GM18502 (cell line): Measurements from ENCODE around the gene ZNF544.
"Not testable (repeated sequence)": the region's sequence is repeated elsewhere in the genome, so short reads cannot be mapped to it uniquely, and the experiment has no call there.

ENCODE experiments used
- ATAC-seq: cut with Tn5 transposase; IDR thresholded peaks from one replicate; pipeline ENCODE4 v1.9.1; 2021; ENCODE audit warnings: mild to moderate bottlenecking; ENCODE audit not compliant: unreplicated experiment, poor library complexity

Gene ZNF544

DNA sequence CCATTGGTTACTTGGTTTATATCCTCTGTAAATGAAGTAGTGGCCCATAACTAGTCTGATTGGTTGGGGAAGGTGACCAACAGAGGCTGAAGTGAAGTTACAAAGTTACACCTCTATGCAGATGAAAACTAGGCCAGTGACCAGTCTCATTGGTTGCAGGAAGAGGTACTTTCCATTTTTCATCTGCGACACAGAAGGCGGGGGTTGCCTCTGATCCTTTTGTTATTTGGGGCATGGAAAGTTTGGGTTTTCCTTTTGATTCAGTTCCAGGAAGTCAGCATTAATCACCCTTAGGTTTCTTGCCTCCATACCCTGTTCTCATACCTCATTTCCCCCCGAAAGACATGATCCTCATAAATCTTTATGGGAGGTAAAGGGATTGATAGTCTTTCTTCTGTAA, 20.2 kb downstream of the ZNF544 start:
- no peak for ATAC-seq

DNA sequence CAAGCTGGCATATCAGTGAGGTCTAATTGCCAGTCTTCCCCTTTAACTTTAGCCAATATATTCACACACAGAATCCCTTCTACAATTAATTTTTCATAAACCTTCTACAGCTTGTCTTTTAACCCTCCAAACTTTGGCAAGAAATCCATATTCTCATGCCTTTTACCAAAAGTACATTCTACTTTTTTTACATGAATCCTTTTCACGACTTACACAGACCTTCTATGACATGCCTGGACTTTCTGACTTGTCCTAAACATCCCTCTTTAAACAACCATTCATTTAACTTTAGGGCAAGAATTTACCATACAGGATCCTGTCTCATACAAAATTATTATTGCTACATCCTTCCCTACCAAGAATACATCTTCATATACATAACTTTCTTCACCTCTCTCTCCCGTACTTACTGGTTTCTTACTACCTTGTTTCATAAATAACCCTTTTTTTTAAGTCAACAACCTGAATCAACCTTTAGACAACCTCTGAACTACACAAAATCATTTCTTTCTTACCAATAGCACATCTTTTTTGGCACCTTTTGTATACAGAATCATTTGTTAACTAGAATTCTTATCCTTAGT, 23.5 kb downstream of the ZNF544 start:
- no peak for ATAC-seq

DNA sequence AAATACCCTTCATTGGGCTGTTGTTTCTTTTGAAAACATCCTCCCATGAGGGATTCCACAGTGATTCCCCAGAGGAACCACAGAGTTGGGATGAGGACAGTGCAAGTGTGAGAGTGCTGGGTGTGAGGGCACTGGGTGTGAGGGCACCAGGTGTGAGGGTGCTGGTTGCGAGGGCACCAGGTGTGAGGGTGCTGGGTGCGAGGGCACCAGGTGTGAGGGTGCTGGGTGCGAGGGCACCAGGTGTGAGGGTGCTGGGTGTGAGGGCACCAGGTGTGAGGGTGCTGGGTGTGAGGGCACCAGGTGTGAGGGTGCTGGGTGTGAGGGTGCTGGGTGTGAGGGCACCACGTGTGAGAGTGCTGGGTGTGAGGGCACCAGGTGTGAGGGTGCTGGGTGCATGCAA, 29.5 kb downstream of the ZNF544 start:
- not testable (repeated sequence) for ATAC-seq

- ATAC-seq = no peak
These were observed 32.9 kb downstream of the ZNF544 start for GRCh38 chr19:58261600-58261967.

- ATAC-seq = no peak
These were observed 33.5 kb downstream of the ZNF544 start for GRCh38 chr19:58261968-58262921.

- ATAC-seq = no peak
These were observed 34.2 kb downstream of the ZNF544 start for GRCh38 chr19:58262922-58263296.

- ATAC-seq = no peak
These were observed 36.4 kb downstream of the ZNF544 start for GRCh38 chr19:58265100-58265499.

GRCh38 chr19:58268344-58268743, 39.6 kb downstream of the ZNF544 start:
- ATAC-seq = no peak

- no peak for ATAC-seq
These were observed 46.1 kb downstream of the ZNF544 start for GRCh38 chr19:58274771-58275201.

- ATAC-seq = no peak
These were observed 46.9 kb downstream of the ZNF544 start for GRCh38 chr19:58275564-58275963.

DNA sequence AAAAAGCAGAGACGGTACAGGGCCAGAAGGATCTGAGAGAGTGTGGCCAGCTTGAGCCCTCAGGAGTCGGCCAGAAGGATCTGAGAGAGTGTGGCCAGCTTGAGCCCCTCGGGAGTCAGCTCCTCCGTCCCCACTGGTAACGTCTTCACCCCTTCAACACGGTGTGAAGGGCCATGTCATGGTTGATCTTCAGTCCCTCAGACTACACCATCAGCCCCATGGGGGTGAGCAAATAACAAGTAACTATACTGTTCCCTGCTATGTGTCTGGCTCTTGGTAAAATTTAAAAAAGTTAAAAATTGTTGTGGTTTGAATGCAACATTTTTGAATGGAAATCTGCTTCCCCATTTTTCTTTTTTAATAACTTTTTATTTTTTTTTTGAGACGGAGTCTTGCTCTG, 48.5 kb downstream of the ZNF544 start:
- ATAC-seq = no peak

DNA sequence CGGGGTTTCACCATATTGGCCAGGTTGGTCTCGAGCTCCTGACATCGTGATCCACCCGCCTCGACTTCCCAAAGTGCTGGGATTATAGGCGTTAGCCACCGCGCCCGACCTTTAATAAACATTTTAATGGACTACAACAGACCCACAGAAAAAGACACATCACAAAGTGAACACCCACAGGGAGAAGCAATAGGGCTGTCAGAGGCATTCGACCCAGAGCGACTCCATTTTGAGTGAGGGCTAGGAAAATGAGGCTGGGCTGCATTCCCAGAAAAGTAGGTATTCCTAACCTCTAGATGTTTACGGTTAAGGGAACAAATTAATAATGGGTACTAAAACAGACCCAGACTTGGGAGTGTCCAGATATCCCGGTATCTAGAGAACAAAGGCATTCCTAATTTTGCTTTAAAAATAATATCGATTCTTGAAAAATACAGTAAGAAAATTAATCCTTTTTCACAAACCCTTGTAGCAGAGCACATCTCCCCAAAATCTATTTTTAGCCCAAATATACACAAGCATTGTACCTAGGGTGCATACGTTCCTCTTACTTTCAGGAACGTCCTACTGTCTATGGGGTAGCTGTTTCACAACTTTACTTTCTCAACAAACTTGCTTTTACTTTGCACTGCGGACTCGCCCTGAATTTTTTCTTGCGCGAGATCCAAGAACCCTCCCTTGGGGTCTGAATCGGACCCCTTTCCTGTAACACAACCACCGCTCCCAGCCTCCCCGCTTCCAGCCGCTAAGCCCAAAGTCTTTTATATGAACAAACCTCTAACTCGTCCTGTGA, 49.2 kb downstream of the ZNF544 start:
- no peak for ATAC-seq

DNA sequence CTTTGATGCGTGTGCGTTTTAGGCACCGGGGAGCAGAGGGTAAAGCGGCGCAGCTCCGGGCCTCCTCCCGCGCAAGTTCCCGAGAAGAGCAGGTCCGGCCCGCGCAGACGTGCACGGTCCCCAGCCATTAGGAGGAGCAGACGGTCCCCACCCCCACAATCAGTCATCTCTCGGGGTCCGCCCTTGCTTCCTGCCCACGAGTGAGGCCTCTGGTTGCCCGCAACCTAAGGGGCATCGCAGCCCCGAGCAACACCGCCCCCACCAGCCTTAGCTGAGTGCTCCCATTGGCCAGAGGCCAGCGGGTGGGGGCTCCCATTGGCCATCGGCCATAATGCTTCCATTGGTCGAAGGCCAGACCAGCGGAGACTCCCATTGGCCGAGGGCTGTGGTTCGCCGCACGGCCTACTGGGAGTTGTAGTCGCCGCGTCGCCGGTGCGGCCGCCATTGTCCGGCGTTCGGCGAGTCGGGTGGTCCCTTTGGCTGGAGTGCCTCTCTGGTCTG, 49.9 kb downstream of the ZNF544 start, which contains the start of gene ZNF8:
TSS of gene ZNF8 (plus strand) at position 415 of the 501 bp plus-strand sequence. CDS start 127 bp downstream, outside the sequence.
- ATAC-seq = peak; percentile 95

GRCh38 chr19:58279042-58279924, 50.6 kb downstream of the ZNF544 start:
- peak; percentile 30 for ATAC-seq

DNA sequence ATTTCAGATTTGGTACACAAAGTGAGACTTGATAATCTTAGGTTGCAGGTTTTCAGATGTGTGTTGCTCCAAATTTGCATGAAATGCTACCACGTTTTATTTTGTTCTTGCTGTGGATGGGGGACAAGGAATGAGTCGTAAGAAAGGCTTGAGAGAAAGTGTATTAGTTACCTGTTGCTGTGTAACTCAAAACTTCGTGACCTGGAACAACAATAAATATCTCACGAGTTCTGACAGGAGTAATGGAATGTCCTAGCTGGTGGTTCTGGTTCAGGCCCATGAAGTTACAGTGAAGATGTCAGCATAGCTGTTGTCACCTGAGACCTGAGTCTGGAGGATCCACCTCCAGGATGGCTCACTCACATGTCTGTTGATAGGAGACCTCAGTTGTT, 51.2 kb downstream of the ZNF544 start:
- no peak for ATAC-seq

DNA sequence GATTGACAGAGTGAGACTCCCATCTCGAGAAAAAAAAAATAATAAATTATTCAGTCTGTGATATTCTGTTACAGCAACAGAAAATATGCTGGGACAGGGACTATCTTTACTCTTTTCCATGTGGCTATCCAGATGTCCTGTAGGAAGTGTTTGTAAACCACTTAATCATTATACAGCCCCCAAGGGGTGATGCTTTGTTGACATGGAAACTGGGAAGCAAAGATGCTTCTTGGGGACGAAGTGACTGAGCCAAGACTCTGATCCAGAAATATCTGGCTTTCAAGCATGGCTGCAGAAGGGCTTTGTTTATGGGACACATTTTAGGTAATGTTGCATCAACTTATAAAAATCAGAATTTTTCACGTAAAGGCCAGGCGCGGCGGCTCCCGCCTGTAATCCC, 55.5 kb downstream of the ZNF544 start:
- ATAC-seq = no peak

GRCh38 chr19:58291943-58292342, 63.2 kb downstream of the ZNF544 start:
- ATAC-seq = no peak

DNA sequence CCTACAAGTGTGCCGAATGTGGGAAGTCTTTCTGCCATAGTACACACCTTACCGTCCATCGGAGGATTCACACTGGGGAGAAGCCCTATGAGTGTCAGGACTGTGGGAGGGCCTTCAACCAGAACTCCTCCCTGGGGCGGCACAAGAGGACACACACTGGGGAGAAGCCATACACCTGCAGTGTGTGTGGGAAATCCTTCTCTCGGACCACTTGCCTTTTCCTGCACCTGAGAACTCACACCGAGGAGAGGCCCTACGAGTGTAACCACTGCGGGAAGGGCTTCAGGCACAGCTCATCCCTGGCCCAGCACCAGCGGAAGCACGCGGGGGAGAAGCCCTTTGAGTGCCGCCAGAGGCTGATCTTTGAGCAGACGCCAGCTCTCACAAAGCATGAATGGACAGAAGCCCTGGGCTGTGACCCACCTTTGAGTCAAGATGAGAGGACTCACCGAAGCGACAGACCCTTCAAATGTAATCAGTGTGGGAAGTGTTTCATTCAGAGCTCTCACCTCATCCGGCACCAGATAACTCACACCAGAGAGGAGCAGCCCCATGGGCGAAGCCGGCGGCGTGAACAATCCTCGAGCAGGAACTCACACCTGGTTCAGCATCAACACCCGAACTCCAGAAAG, 66.1 kb downstream of the ZNF544 start:
- no peak for ATAC-seq

DNA sequence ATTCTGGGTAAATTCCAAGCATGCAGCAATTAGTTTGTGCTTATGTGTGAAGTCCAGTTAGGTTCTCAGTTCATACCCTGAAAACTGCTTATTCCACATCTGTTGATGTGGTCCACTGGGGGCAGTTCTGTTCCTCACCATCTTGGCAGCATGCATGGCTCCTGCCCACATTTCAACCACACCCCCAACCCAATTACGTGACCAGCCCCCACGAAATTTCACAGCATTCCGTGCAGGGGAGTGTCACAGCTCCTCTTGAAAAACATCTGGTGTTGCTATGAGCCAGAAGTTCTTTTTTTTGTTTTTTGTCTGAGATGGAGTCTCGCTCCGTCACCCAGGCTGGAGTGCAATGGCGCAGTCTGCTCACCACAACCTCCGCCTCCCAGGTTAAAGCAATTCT, 67.4 kb downstream of the ZNF544 start:
- ATAC-seq = no peak
